Neural progenitor cell (in vitro differentiated cells): Measurements from ENCODE around the gene TEX13D. TPM values are rescaled to one million over a fixed set of nuclear protein-coding genes. Genes with fewer than 3 reads are reported as not detected.

Experiments
- DNase-seq: peaks from one replicate; pipeline ENCODE4 v3.0.0-alpha.2; 2016; ENCODE audit warnings: low spot score
- H2AFZ ChIP-seq: fragments of 200-600 bp; sonication (generic); replicated peaks from 2 replicates; pipeline ENCODE4 v1.6.1; 2016; ENCODE audit warnings: antibody characterized with exemption
- H3F3A ChIP-seq: fragments of 200-600 bp; sonication (generic); 2 replicates; pipeline ENCODE4 v1.6.1; 2016; ENCODE audit warnings: antibody characterized with exemption, low read depth
- H3K27ac ChIP-seq: fragments of 200-600 bp; sonication (generic); 2 replicates; pipeline ENCODE4 v1.5.1; 2016; ENCODE audit warnings: mild to moderate bottlenecking
- H3K27me3 ChIP-seq: fragments of 200-600 bp; sonication (generic); 2 replicates; pipeline ENCODE4 v1.6.1; 2016; ENCODE audit warnings: mild to moderate bottlenecking, moderate library complexity
- H3K36me3 ChIP-seq: fragments of 200-600 bp; sonication (generic); 2 replicates; pipeline ENCODE4 v1.5.1; 2016
- H3K4me1 ChIP-seq: fragments of 200-600 bp; sonication (generic); 2 replicates; pipeline ENCODE4 v1.6.1; 2016; ENCODE audit warnings: mixed run types
- H3K4me2 ChIP-seq: fragments of 200-600 bp; sonication (generic); 2 replicates; pipeline ENCODE4 v1.6.1; 2016
- H3K4me3 ChIP-seq: fragments of 200-600 bp; sonication (generic); 2 replicates; pipeline ENCODE4 v1.5.1; 2016
- H3K79me2 ChIP-seq: fragments of 200-600 bp; sonication (generic); 2 replicates; pipeline ENCODE4 v1.6.1; 2016; ENCODE audit warnings: low read depth
- H3K9ac ChIP-seq: fragments of 200-600 bp; sonication (generic); 2 replicates; pipeline ENCODE4 v1.6.1; 2016
- H3K9me3 ChIP-seq: fragments of 200-600 bp; sonication (generic); 2 replicates; pipeline ENCODE4 v1.5.1; 2016; ENCODE audit warnings: low read depth
- H4K20me1 ChIP-seq: fragments of 200-600 bp; sonication (generic); 2 replicates; pipeline ENCODE4 v1.6.1; 2016; ENCODE audit warnings: low read depth
- H3K27ac Mint-ChIP-seq: 3 replicates; pipeline ENCODE4 v1.8.0; 2021; ENCODE audit warnings: mixed read lengths
- H3K27me3 Mint-ChIP-seq: 2 replicates; pipeline ENCODE4 v1.8.0; 2022; ENCODE audit warnings: low read depth, mild to moderate bottlenecking, inconsistent platforms, moderate library complexity, mixed read lengths; ENCODE audit not compliant: insufficient read depth
- H3K36me3 Mint-ChIP-seq: 3 replicates; pipeline ENCODE4 v1.8.0; 2021; ENCODE audit warnings: mixed read lengths
- H3K4me1 Mint-ChIP-seq: 3 replicates; pipeline ENCODE4 v1.8.0; 2021; ENCODE audit warnings: mixed read lengths
- H3K4me3 Mint-ChIP-seq: 3 replicates; pipeline ENCODE4 v1.8.0; 2021; ENCODE audit warnings: mild to moderate bottlenecking, moderate library complexity, mixed read lengths
- H3K9me3 Mint-ChIP-seq: 3 replicates; pipeline ENCODE4 v1.8.0; 2020; ENCODE audit warnings: mixed read lengths
- EZH2 ChIP-seq: fragments of 200-600 bp; sonication (generic); IDR thresholded peaks from 2 replicates; pipeline ENCODE4 v1.6.1; 2017; ENCODE audit warnings: antibody characterized with exemption, mild to moderate bottlenecking, moderate library complexity
- EZH2phosphoT487 ChIP-seq: fragments of 200-600 bp; sonication (generic); IDR thresholded peaks from 2 replicates; pipeline ENCODE4 v1.6.1; 2017; ENCODE audit warnings: antibody characterized with exemption
- total RNA-seq: library from RNA; depleted of rRNA; stranded (reverse); fragments of >200 nt; gene quantifications from 2 replicates; pipeline ENCODE4 v1.2.3, GENCODE V29; 2015; ENCODE audit warnings: low replicate concordance
- TF ChIP-seq, protein P1 (sequence below): fragments of 200-600 bp; sonication (generic); IDR thresholded peaks from 2 replicates; pipeline ENCODE4 v1.5.1; 2017; ENCODE audit warnings: antibody characterized with exemption, mild to moderate bottlenecking

The TEX13D gene
- total RNA-seq, 1 donor from 2014 or later: not detected

DNA sequence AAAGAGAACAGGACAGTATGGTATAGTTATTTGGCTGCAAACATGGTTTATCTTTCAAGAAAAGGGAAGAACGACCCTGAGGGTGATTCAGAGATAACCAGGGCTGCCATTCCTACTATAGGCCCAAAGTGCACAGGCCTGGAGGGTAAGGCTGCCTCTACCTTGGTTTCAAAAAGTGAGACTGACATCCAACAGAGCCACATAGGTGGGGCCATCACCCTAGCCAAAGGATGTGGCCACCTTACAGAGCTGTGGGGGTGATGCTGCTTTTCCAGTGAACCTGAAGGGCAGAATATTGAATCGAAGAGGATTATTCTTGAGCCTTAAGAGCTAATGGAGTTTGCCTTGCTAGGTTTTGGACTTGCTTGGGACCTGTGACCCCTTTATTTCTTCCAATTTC is 29.6 kb downstream of the TEX13D start:
- H3K27ac ChIP-seq: no peak overlapping the region
- no peak overlapping the region for H3K4me3 Mint-ChIP-seq
- no peaks in the 10 kb centered on the region for H3F3A ChIP-seq
- no peaks in the 10 kb centered on the region for H3K4me1 ChIP-seq
- peaks cover 3% of the 10 kb centered on the region for H3K9me3 ChIP-seq
- no peak overlapping the region for H3K4me2 ChIP-seq
- no peaks in the 10 kb centered on the region for H3K4me1 Mint-ChIP-seq
- H3K36me3 ChIP-seq: no peaks in the 10 kb centered on the region
- H4K20me1 ChIP-seq: no peaks in the 10 kb centered on the region
- H3K79me2 ChIP-seq: no peaks in the 10 kb centered on the region
- no peaks in the 10 kb centered on the region for H3K36me3 Mint-ChIP-seq
- no peak overlapping the region for H3K4me3 ChIP-seq
- no peak overlapping the region for H2AFZ ChIP-seq
- no peaks in the 10 kb centered on the region for H3K27me3 Mint-ChIP-seq
- no peak for DNase-seq
- no peak overlapping the region for H3K27ac Mint-ChIP-seq
- no peak for TF ChIP-seq EZH2
- no peak for TF ChIP-seq EZH2phosphoT487
- TF ChIP-seq, protein P1, sequence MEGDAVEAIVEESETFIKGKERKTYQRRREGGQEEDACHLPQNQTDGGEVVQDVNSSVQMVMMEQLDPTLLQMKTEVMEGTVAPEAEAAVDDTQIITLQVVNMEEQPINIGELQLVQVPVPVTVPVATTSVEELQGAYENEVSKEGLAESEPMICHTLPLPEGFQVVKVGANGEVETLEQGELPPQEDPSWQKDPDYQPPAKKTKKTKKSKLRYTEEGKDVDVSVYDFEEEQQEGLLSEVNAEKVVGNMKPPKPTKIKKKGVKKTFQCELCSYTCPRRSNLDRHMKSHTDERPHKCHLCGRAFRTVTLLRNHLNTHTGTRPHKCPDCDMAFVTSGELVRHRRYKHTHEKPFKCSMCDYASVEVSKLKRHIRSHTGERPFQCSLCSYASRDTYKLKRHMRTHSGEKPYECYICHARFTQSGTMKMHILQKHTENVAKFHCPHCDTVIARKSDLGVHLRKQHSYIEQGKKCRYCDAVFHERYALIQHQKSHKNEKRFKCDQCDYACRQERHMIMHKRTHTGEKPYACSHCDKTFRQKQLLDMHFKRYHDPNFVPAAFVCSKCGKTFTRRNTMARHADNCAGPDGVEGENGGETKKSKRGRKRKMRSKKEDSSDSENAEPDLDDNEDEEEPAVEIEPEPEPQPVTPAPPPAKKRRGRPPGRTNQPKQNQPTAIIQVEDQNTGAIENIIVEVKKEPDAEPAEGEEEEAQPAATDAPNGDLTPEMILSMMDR: no peak
- no peak overlapping the region for H3K9ac ChIP-seq
- H3K27me3 ChIP-seq: no peaks in the 10 kb centered on the region
- H3K9me3 Mint-ChIP-seq: peaks cover 2% of the 10 kb centered on the region

DNA sequence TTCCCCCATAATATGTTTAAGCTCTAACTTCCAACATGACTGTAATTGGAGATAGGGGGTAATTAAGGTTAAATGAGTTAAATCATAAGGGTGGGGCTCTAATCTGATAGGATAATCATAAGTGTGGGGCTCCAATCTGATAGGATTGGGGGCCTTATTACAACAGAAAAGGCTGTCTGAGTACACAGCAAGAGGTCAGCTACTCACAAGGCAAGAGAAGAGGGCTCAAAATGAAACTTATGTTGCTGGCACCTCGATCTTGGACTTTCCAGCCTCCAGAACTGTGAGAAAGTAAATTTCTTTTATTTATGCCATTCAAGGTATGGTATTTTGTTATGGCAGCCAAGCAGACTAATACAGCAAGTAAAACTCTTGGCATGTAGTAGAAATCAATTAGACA is 30.3 kb downstream of the TEX13D start:
- H3F3A ChIP-seq: no peaks in the 10 kb centered on the region
- no peaks in the 10 kb centered on the region for H3K27me3 ChIP-seq
- no peak overlapping the region for H2AFZ ChIP-seq
- H3K4me3 ChIP-seq: no peak overlapping the region
- Mint-ChIP-seq H3K27ac (no peak overlapping the region), H3K4me3 (no peak overlapping the region), H3K4me1 (no peaks in the 10 kb centered on the region), H3K9me3 (peaks cover 2% of the 10 kb centered on the region), H3K36me3 (no peaks in the 10 kb centered on the region), H3K27me3 (no peaks in the 10 kb centered on the region)
- H3K4me1 ChIP-seq: no peaks in the 10 kb centered on the region
- no peaks in the 10 kb centered on the region for H4K20me1 ChIP-seq
- H3K9ac ChIP-seq: no peak overlapping the region
- TF ChIP-seq, protein P1: no peak
- TF ChIP-seq EZH2 (no peak), EZH2phosphoT487 (no peak)
- H3K79me2 ChIP-seq: no peaks in the 10 kb centered on the region
- no peaks in the 10 kb centered on the region for H3K36me3 ChIP-seq
- peaks cover 3% of the 10 kb centered on the region for H3K9me3 ChIP-seq
- no peak overlapping the region for H3K4me2 ChIP-seq
- DNase-seq: no peak
- no peak overlapping the region for H3K27ac ChIP-seq

DNA sequence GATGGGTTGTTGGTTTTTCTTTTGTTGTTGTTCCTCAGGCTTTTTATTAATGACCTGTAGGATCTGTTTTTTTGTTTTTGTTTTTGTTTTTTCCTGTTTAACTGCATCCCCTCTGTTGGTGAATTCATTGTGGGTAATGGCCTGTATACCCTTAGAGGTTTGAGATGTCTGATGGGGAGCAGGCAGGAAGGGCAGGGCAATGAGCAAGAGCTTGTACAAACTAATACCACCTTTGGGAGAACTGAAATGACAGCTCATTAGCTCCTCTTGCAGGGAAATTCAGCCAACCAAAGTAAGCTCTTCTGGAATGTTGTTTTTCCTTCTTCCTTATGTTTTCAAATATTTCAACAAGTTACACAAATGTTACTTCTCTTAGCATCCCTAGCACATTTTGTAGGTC is 37.3 kb downstream of the TEX13D start:
- Histone ChIP-seq H3K4me2 (no peak overlapping the region), H3K79me2 (no peaks in the 10 kb centered on the region), H3K36me3 (no peaks in the 10 kb centered on the region), H4K20me1 (no peaks in the 10 kb centered on the region), H3K9me3 (no peaks in the 10 kb centered on the region), H3K4me1 (no peaks in the 10 kb centered on the region), H3K4me3 (no peak overlapping the region), H3K27ac (no peak overlapping the region), H2AFZ (no peak overlapping the region), H3F3A (no peaks in the 10 kb centered on the region), H3K27me3 (no peaks in the 10 kb centered on the region), H3K9ac (no peak overlapping the region)
- H3K9me3 Mint-ChIP-seq: no peaks in the 10 kb centered on the region
- H3K4me1 Mint-ChIP-seq: peaks cover 2% of the 10 kb centered on the region
- H3K36me3 Mint-ChIP-seq: no peaks in the 10 kb centered on the region
- no peak overlapping the region for H3K27ac Mint-ChIP-seq
- TF ChIP-seq EZH2phosphoT487: no peak
- TF ChIP-seq, protein P1: no peak
- TF ChIP-seq EZH2: no peak
- H3K27me3 Mint-ChIP-seq: no peaks in the 10 kb centered on the region
- no peak for DNase-seq
- no peak overlapping the region for H3K4me3 Mint-ChIP-seq

DNA sequence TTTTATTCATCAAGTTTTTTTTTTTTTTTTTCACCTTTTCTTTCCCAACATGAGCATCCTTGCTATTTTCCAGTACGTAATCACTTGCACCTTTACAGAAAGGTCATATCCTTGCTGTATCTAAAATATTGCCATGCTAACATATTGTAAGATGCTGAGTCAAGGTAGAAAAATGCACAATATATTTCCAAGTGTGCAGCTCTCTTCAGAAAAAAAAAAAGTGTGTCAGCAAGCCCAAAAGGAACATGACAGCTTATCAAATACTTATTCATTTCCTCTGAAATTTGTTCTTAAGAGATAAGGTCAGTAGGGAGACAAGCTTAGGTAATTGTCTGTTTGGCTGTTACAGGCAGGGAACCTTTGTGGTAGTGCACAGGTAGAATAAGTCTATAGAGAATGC is 40.9 kb downstream of the TEX13D start:
- Histone ChIP-seq H3K79me2 (no peaks in the 10 kb centered on the region), H3F3A (no peaks in the 10 kb centered on the region), H3K4me1 (no peaks in the 10 kb centered on the region), H3K4me3 (no peak overlapping the region), H3K27ac (no peak overlapping the region), H3K4me2 (no peak overlapping the region), H2AFZ (no peak overlapping the region), H3K36me3 (no peaks in the 10 kb centered on the region), H4K20me1 (no peaks in the 10 kb centered on the region), H3K9ac (no peak overlapping the region), H3K27me3 (no peaks in the 10 kb centered on the region), H3K9me3 (no peaks in the 10 kb centered on the region)
- H3K36me3 Mint-ChIP-seq: no peaks in the 10 kb centered on the region
- H3K4me1 Mint-ChIP-seq: peaks cover 2% of the 10 kb centered on the region
- no peak overlapping the region for H3K4me3 Mint-ChIP-seq
- TF ChIP-seq EZH2 (no peak), EZH2phosphoT487 (no peak)
- TF ChIP-seq, protein P1: no peak
- no peak overlapping the region for H3K27ac Mint-ChIP-seq
- H3K9me3 Mint-ChIP-seq: no peaks in the 10 kb centered on the region
- no peak for DNase-seq
- no peaks in the 10 kb centered on the region for H3K27me3 Mint-ChIP-seq
